SKM-1 (cell line): ENCODE data around the gene GALNTL6.
"Not testable (repeated sequence)": the region's sequence is repeated elsewhere in the genome, so short reads cannot be mapped to it uniquely, and the experiment has no call there.

Source experiments
- DNase-seq: peaks from one replicate; lab custom pipeline; 2025; ENCODE audit not compliant: unreplicated experiment; lab: John Stamatoyannopoulos, UW

The GALNTL6 gene

DNA sequence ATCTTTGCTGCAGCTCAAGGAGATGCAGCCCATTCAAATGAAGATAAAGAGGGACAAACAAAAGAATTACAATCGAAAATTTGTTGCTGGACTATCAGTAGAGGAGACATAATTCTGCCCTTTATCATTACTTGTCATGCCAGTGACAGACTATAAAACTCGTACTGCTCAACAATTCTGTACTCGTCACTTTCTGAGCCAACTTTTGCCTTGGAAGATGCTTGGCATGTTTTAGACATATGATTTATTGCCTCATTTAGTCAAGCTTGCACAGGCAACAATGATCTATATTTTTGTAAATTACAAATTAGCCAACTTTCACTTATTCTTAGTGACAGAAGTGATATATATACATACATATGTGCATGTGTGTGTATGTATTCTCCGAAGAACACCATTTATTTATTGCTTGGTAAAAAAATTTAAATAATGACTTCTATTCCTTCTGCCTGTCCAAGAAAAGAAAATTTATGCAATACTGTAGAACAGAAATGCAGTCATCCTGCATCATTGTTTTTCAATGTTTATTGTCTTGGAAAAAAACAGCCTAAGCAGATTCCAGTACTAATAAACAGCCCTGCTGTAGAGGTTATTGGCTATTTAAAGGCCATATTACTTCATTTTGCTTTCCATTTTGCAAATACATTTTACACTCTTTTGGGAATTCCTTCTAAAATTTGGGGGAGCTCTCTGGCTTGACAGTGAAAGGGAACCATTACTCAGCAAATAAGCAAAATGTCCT, 980.5 kb downstream of the GALNTL6 start:
- DNase-seq, result no peak

- no peak for DNase-seq
Observed at GRCh38 chr4:172794307-172794703, 981.1 kb downstream of the GALNTL6 start.

DNA sequence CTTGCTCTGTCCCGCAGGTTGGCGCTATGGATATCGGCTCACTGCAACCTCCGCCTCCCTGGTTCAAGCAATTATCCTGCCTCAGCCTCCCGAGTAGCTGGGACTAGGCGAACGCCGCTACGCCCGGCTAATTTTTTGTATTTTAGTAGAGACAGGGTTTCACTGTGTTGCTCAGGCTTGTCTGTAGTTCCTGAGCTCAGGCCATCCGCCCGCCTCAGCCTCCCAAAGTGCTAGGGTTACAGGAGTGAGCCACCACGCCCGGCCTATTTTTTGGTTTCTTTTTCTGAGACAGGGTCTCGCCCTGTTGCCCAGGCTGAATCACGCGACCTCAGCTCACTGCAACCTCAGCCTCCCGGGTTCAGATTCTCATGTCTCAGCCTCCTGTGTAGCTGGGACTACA, 984.1 kb downstream of the GALNTL6 start:
- not testable (repeated sequence) for DNase-seq

DNA sequence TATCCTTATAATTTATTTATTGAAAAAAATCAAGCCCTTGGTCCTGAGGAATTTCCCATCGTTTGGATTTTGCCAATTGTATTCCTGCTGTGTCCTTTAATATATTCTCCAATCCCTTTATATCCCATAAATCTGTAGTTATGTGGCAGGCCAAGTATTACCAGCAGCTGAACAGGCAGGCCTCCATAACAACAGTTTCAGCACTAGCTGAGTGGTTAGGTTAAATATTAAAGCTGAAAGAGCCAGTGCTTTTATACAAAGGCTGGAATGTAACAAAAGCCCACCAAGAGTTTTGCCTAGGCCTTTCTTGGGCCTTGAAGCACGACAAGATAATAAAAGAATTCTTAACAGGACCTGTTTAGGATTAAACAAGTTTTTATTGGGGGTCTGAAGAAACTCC, 988.8 kb downstream of the GALNTL6 start:
- no peak for DNase-seq

GRCh38 chr4:172806841-172807240, 993.6 kb downstream of the GALNTL6 start:
- no peak for DNase-seq

DNA sequence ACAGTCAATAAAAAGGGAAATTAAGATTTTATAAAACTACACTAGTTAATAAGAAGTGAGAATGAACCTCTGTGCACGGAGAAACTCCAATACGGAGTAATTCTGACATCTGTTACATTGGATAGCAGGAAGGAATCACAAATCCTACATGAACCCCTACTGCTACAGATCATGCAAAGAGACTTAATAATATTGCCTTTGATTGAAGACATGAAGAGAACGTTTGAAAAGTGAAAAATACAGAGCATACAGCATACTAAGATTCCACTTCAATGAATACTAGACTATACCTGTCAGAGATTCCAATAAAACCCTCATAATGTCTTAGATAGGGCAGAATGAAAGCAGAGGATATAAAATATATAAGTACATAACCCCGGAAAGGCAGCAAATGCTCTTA, 995.0 kb downstream of the GALNTL6 start:
- DNase-seq, result no peak

- DNase-seq, result no peak
Observed at GRCh38 chr4:172809319-172809718, 996.1 kb downstream of the GALNTL6 start.

DNA sequence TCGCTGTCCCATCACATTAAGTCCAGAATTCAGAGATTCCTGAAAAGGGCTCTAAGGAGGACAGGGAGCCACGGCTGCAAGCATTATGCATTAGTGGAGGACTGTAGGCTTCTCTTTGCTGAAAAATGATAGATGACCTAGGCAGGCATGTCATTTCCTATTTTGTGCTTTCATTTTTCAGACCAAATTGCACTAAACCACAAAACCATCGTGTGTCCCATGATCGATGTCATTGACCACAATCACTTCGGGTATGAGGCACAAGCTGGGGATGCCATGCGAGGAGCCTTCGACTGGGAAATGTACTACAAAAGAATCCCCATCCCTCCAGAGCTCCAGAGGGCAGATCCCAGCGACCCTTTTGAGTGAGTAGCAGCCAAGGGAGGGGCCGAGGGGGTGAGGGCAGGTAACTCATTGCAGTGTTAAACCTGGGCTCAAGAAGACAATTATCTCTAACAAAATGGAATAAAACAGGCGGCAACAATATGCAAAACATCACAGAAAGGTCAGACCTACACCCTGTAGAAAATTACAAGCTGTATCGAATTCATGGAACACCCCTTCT, 1000.2 kb downstream of the GALNTL6 start:
- no peak for DNase-seq

- DNase-seq, result no peak
Observed at GRCh38 chr4:172815499-172816164, 1002.4 kb downstream of the GALNTL6 start.

DNA sequence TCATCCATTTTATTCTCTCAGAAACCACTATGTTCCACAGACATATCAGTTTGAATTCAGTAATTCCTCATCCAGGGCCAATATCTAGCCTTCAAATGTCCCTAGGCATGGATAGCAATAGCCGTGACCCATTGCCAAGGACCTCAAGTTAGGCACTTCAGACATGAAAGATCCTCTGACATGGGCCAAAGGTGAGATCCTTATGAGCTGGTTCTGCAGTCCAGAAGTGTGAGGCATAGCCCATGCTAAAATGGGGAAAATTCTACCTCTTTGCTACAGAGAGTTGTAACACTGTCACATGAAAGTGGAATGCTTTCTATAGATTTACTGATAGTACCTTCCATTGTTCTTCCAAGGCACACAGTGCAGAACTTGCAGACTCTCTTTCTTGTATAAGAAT, 1005.7 kb downstream of the GALNTL6 start:
- no peak for DNase-seq

- DNase-seq, result no peak
Observed at GRCh38 chr4:172819353-172819752, 1006.1 kb downstream of the GALNTL6 start.

DNA sequence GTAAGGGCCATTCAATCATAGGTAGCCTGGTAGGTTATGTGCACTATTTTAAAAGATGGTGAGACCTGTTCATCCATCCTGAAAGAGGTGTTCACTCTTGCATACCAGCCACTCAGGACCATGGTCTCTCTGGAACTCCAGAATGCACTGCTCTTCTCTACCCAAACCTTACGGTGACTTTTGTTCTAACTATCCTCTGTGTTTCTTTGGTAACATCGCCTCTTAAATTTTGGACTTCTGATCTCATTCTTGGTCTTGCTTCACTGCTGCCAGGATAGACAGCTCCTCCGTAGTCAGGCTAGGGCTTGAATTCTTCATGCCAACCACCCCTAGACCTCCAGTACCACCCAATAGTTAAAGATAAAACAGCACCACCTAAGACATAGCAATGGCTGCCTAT, 1009.1 kb downstream of the GALNTL6 start:
- no peak for DNase-seq

- DNase-seq, result no peak
Observed at GRCh38 chr4:172826346-172826745, 1013.1 kb downstream of the GALNTL6 start.

DNA sequence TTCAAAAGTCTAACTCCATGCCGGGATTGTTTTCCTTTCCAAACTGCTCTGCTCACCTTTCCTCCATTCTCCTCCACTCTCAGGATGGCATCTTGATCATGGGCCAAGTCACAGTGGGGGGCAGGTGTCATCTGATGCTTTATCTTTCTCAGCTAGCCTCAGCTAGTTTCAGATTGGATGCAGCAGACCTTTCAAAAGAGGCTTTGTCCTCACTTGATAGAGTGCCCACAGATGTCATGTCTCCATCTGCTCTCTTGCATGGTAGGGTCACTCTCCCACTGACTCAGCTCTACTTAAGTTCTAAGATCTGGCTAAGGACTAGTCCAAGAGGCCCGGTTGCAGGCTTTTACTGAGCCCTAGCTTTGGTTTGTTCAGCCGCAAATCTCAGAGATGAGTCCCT, 1013.7 kb downstream of the GALNTL6 start:
- DNase-seq, result no peak

DNA sequence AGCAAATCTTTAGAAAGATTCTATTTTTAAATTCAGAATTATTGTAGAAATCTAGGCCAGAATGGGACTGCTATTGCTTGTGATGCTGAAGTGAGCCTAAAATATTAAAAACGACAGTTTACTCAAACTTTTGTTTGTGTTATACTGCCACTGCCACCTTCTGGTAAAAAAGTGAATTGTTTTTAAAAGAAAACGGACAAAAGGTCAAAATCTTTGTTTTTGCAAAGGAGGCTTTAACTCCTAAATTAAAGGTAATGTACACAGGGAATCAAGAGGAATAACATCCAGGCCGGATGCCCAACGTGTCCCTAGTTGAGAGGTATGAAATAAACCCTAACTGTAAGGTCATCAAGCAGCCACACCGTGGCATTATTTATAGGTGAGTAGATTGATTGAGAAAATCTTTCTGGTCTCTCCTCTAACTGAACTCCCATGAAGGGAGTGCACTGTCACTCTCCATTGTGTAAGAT, 1017.1 kb downstream of the GALNTL6 start:
- no peak for DNase-seq

DNA sequence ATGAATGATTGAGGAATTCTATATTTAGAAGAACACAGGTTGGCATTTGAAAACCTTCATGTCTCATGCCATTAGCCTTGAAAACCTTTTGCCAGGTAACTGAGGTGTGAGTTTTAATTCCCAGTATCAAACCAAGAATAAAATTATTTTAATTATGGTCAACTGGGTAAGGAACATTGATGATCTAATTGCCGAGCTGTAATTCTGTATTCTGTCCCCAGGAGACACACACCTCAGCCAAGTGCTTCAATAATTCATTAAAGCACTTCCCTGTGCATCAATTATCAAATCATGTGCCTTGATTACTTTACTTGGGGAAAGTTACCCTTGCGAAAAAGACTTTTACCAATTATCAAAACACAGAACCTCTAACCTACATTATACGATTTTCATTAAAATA, 1023.5 kb downstream of the GALNTL6 start:
- no peak for DNase-seq

DNA sequence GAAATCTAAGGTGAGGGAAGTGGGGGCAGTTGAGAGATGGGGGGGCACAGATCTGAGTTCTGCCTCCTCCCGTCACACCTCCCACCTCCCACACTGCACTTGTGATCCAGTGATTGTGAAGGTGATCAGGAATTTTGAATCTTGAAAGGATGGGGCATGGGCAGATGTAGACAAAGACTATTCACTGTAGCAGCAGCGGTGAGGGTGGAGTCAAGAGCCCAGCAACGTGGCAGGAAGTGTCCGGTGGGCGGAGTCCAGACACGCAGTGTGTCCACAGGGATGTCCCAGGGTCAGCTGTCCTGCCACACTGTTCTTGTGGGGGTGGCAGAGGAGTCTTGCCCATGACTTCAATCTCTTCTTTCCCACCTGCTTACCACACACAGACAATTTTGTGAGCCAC, 1024.9 kb downstream of the GALNTL6 start:
- DNase-seq, result no peak

DNA sequence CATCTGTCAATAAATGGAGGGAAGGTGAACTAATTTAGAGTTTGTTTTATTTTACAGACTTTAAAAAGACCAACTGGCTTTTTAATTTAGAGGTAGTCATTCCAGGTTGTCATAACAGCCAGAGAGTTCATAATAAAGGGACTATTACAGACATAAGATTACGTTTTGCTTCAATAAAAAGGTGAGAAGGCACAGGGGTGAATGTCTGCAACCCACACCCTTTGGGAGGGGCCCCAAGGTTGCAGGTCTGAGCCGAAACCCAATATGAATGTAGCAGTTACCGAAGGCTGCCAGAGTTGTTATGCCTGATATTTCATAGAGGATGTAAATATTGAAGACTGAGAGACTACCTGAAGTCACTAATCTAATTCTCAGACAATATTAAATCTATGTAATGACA, 1025.7 kb downstream of the GALNTL6 start:
- no peak for DNase-seq

- no peak for DNase-seq
Observed at GRCh38 chr4:172842779-172843178, 1029.6 kb downstream of the GALNTL6 start.

DNA sequence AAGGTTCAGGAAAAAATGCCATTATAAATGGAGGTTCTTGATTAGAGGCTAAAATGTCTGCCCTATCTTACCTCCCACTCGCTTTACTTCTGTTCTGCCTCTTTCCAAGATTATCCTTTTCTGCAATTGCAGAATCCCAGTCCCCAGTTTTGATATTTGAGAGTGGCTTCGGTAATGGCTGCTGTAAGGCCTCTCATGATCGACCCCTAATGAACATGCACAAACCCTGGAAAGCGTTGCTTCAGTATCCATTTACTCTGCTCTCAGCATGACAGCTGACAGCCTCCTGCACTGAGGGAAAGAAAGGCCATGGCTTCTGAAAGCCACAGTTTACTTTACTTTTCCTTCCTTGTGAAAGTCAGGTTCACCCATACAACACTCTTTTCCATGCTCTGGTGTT, 1030.0 kb downstream of the GALNTL6 start:
- no peak for DNase-seq

GRCh38 chr4:172844556-172844955, 1031.4 kb downstream of the GALNTL6 start:
- no peak for DNase-seq

DNA sequence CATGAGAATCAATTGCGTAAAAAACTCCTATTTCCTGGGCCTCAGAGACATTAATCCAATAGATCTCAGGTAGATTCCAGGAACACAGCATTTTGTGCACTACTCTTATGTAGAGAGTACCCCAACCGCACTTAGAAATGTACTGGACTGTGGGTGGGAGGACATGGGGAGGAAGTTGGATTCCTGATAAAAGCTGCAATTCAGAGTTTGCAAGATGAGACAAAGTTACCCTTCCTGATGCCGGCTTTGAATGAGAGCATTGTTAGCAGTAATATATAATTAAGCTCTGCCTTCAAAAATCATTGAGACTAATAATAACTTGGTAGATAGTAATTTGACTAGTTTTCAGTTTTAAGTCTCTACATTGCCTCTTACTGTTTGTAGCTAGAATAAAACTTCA, 1032.1 kb downstream of the GALNTL6 start:
- no peak for DNase-seq
